Frontal cortex (tissue), 4 donors: ENCODE results near the gene ACP3. TPM values are rescaled to one million over a fixed set of nuclear protein-coding genes. Genes with fewer than 3 reads are reported as not detected.

Source experiments
- DNase-seq, 2 donors: peaks; one replicate each; pipeline ENCODE4 v3.0.0; 2012; ENCODE audit warnings: low spot score in 2 of 2
- FAIRE-seq: peaks from 2 replicates; lab custom pipeline; 2012; peaks lifted over from hg19 to GRCh38; lab: Jason Lieb, UNC
- total RNA-seq: library from RNA; depleted of rRNA; stranded (reverse); fragments of >200 nt; gene quantifications from one replicate; pipeline ENCODE4 v1.2.3, GENCODE V29; 2014
- donor health status: control.
- donor health status: control.
- donor health status: control.

The ACP3 gene
- total RNA-seq, 1 donor from 2014 or later: not detected

DNA sequence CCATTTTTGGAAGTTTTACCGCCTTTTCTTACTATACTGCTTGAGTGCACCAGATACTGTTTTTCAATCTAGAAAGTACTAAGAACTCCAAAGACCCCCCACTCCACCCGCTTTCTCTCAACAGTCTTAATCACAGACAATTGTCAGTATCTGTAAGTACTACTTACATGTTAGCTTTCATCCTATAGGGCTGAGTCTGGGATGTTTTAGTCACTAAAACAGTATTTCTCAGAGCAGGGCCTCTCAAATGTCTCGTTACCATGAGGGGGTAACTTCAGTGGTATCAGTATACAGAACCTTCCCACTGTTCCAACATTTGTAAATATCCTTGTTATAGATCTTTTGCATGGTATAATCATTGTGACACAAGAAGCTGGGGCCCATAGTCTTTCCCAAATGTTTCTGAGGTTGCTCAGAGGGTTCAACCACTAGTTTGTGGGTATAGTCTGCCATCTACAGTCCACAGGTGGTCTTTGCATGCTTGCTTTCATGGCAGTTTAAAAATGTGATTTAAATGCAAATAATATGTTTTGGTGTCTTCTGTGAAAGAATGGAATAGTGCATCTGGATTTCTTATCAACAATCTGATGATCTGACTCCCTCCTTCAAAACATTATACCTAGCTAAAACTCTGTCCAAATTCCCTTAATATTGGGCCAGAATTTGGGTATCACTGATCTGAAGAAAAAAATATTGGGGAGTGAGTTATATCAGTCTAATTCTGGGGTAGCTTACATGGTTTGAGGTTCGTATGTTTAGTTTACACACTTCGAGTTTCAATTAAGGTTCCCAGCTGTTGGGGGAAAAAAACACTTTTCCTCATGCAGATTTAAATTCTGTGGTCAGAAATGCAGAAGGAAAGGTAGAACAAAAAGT is 82.1 kb downstream of the ACP3 start:
- FAIRE-seq (peak; percentile 74), DNase-seq (peak; percentile 58 to 60)

GRCh38 chr3:132401255-132401654 is 84.0 kb downstream of the ACP3 start:
- DNase-seq (no peak), FAIRE-seq (no peak)

- FAIRE-seq (no peak), DNase-seq (no peak)
These were observed 87.1 kb downstream of the ACP3 start for GRCh38 chr3:132404276-132404675.

- FAIRE-seq (no peak), DNase-seq (no peak)
These were observed 88.0 kb downstream of the ACP3 start for GRCh38 chr3:132405188-132405587.

- FAIRE-seq (no peak), DNase-seq (no peak)
These were observed 88.5 kb downstream of the ACP3 start for GRCh38 chr3:132405609-132406299.

GRCh38 chr3:132406587-132406986 is 89.4 kb downstream of the ACP3 start:
- FAIRE-seq (no peak), DNase-seq (no peak)

DNA sequence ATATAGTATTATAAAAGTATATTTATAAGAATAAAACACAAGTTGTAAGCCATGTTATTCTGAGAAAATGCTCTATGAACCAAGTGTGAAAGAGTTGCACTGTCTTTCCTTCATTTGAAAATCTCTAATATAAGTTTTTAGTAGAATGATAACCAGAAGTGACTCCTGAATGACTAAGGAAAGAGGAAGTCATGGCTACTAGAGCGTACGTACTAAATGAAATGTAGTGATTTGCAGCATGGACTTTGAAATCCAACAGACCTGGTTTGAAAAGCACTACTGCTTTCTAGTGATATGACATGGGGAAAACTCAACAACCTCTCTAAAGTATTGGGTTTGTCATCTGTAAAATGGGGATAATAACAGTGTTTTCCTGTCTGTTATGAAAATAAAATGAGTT is 89.8 kb downstream of the ACP3 start:
- FAIRE-seq: no peak

More for the DNA sequence above, 89.8 kb downstream of the ACP3 start:
- no peak for DNase-seq

Other genes with a start within 250 kb of the ACP3 start
- gene DNAJC13, start 100.1 kb downstream of the ACP3 start, total RNA-seq: 71.3 TPM